GM12874 (cell line): ENCODE results near the gene SYNGR2.

Experiments used
- TF ChIP-seq, protein P1 (sequence below): IDR thresholded peaks from 2 replicates; pipeline ENCODE4 v1.5.1; 2011; ENCODE audit warnings: low read depth, mild to moderate bottlenecking, control low read depth, low read length, moderate library complexity; ENCODE audit not compliant: insufficient read depth

Gene SYNGR2

GRCh38 chr17:78135858-78136500 lies 32.4 kb upstream of the SYNGR2 start:
- TF ChIP-seq, protein P1, sequence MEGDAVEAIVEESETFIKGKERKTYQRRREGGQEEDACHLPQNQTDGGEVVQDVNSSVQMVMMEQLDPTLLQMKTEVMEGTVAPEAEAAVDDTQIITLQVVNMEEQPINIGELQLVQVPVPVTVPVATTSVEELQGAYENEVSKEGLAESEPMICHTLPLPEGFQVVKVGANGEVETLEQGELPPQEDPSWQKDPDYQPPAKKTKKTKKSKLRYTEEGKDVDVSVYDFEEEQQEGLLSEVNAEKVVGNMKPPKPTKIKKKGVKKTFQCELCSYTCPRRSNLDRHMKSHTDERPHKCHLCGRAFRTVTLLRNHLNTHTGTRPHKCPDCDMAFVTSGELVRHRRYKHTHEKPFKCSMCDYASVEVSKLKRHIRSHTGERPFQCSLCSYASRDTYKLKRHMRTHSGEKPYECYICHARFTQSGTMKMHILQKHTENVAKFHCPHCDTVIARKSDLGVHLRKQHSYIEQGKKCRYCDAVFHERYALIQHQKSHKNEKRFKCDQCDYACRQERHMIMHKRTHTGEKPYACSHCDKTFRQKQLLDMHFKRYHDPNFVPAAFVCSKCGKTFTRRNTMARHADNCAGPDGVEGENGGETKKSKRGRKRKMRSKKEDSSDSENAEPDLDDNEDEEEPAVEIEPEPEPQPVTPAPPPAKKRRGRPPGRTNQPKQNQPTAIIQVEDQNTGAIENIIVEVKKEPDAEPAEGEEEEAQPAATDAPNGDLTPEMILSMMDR = no peak

- TF ChIP-seq, protein P1 = peak; percentile 81
Measured at GRCh38 chr17:78137392-78138203, 30.8 kb upstream of the SYNGR2 start.

GRCh38 chr17:78138204-78139060 lies 29.9 kb upstream of the SYNGR2 start:
- TF ChIP-seq, protein P1 = no peak

- TF ChIP-seq, protein P1 = no peak
Measured at GRCh38 chr17:78140169-78141051, 28.0 kb upstream of the SYNGR2 start.

DNA sequence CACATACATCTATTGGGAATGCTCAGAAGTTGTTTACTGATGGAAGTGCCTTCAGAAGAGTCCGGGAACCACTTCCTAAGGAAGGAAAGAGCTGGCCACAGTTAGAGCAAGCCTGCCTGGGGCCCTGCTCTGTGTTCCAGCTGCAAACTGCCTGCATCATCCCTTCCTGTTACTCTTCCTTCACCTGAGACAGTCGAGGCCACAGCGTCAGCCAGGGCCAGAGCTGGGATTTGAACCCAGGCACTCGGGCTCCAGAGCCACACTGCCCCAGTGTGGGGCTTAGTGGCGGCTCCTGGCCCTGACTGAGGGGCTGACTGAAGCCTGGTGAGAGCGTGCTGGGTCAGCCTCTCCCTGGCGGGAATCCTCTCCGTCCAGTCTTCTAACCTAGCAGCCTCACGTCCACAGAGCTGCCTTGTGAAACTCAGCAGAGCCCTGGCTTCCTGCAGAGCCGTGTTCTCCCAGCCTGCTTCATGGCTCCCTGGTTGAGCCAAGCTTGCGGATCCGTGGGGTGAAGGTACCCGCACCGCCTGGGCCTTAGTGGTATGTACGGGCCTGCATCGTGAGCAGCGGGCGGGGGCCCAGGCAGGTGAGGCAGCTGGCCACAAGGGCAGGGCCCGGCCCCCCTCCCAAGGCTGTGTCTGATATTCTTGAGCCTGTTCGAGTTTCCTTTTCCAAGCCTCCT lies 26.8 kb upstream of the SYNGR2 start:
- TF ChIP-seq, protein P1 = no peak

DNA sequence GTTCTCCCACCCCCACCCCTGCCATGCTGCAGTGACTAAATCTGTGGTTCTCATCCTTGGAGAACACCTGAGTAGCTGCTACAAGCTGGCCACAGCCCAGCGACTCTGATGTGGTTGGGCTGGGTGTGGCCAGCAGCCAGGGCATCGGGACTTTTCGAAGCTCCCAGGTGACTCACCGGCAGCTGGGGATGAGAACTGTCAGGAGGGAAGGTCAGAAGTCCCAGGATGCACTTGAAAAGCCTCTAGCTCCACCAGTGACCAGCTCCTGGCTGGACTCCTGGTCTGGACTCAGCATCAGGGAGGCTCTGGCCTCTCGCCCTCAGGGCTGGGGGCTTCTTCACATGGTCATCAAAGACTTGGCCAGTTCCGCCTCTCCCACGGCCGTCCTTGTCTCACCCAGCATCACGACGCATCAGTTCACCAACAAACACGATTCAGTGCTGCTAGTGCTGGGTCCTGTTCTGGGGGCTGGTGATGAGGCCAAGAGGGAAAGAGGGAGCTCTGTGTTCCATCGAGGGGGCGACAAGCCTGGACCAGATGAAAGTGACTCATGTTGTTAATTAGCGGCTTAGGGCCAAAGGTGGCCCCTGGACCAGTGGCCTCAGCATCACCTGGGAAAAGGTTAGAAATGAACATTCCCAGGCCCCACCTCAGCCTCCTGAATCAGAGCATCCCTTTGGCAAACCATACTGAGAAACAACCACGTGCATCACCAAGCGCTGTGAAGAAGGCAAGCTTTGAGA lies 26.1 kb upstream of the SYNGR2 start:
- TF ChIP-seq, protein P1 = no peak
